Upper lobe of left lung (tissue), 4 donors: ENCODE data around the gene OSBPL5.

Experiments used
- CTCF ChIP-seq, 6 experiments: fragments of 450-650 bp in 4 of 6; fragments of 200-600 bp in 2 of 6; sonication (generic) in 2 of 6; IDR thresholded peaks; one replicate each; pipeline ENCODE4 v1.5.1; 2016 to 2019; ENCODE audit warnings: antibody characterized with exemption in 6 of 6
- EP300 ChIP-seq, 4 donors: sonication (generic); formaldehyde crosslinking; IDR thresholded peaks; one replicate each; pipeline ENCODE4 v1.5.1; 2017; ENCODE audit warnings: antibody characterized with exemption in 4 of 4, control low read depth in 2 of 4
- POLR2A ChIP-seq, 4 donors: fragments of 450-650 bp; IDR thresholded peaks; one replicate each; pipeline ENCODE4 v1.5.1; 2016 to 2017; ENCODE audit warnings: antibody characterized with exemption in 4 of 4, mild to moderate bottlenecking in 2 of 4
- POLR2AphosphoS5 ChIP-seq, 2 donors: sonication (generic); formaldehyde crosslinking; IDR thresholded peaks; one replicate each; pipeline ENCODE4 v1.5.1; 2017; ENCODE audit warnings: antibody characterized with exemption in 2 of 2

GRCh38 chr11:3119141-3119821 is 45.8 kb downstream of the OSBPL5 start:
- TF ChIP-seq POLR2A (IDR thresholded peaks at IDR 0.05) (no peak), CTCF (IDR thresholded peaks at IDR 0.05) (no peak), EP300 (IDR thresholded peaks at IDR 0.05) (no peak), POLR2AphosphoS5 (IDR thresholded peaks at IDR 0.05) (no peak)
